ENCODE results near the gene PXN.

DNA sequence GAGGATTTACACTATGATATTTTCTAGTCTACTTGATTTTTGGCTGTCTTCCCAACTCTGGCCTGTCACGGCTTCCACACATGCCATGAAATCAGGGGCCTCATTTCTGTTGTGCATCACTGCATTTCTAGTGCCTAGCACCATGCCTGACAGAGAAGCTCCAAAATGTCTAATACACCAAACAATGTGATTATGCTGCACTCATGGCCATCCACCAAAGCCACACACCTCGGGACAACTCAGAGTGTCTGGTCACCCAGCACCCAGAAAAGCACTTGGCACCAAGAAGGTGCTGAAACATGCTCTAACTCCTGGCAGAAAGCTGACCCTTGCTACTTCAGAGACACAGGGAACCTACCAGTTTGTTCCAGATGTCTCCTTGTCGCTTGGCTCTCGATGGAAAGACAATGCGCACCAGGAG, 82.3 kb downstream of the PXN start:
- TF ChIP-seq ZFX (CRISPR knock-in tag; IDR thresholded peaks at IDR 0.05; ENCODE audit: low read depth): no peak
- TF ChIP-seq, protein P1, sequence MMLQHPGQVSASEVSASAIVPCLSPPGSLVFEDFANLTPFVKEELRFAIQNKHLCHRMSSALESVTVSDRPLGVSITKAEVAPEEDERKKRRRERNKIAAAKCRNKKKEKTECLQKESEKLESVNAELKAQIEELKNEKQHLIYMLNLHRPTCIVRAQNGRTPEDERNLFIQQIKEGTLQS (CRISPR knock-in tag; IDR thresholded peaks at IDR 0.05): no peak
- no peak for TF ChIP-seq CTCF (CRISPR knock-in tag; IDR thresholded peaks at IDR 0.05)
- TF ChIP-seq POLR2A (IDR thresholded peaks at IDR 0.05; ENCODE audit: insufficient read depth in 1 of 2, low read depth in 2 of 2, low read length in 2 of 2): no peak
- no peak for TF ChIP-seq CEBPZ (IDR thresholded peaks at IDR 0.05; ENCODE audit: low read length)

Measured in HepG2 (cell line).